NT2/D1 (cell line): ENCODE measurements around the gene INCENP.

Source experiments
- DNase-seq: peaks from one replicate; pipeline ENCODE4 v3.0.0-alpha.2; 2011; ENCODE audit warnings: low read depth, low spot score
- H3K27me3 ChIP-seq: 2 replicates; pipeline ENCODE4 v1.6.0; 2011; ENCODE audit warnings: mild to moderate bottlenecking; ENCODE audit not compliant: insufficient read length, insufficient read depth
- H3K36me3 ChIP-seq: 2 replicates; pipeline ENCODE4 v1.6.1; 2011; ENCODE audit warnings: mild to moderate bottlenecking, low read length, mixed read lengths; ENCODE audit not compliant: insufficient read depth, insufficient read length
- H3K4me1 ChIP-seq: 2 replicates; pipeline ENCODE4 v1.5.1; 2011; ENCODE audit not compliant: insufficient read depth, insufficient read length
- H3K4me3 ChIP-seq: 2 replicates; pipeline ENCODE4 v1.5.1; 2011; ENCODE audit warnings: low read depth; ENCODE audit not compliant: insufficient read length
- H3K9ac ChIP-seq: 2 replicates; pipeline ENCODE4 v1.6.0; 2011; ENCODE audit warnings: low read depth; ENCODE audit not compliant: insufficient read length
- H3K9me3 ChIP-seq: 2 replicates; pipeline ENCODE4 v1.5.1; 2011; ENCODE audit warnings: mild to moderate bottlenecking, low read length; ENCODE audit not compliant: insufficient read depth
- SUZ12 ChIP-seq: IDR thresholded peaks from 2 replicates; pipeline ENCODE4 v1.6.1; 2011; ENCODE audit not compliant: insufficient read length, insufficient read depth; ENCODE audit errors: extremely low read depth
- YY1 ChIP-seq: IDR thresholded peaks from 2 replicates; pipeline ENCODE4 v1.6.1; 2011; ENCODE audit not compliant: insufficient read length, insufficient read depth
- ZNF274 ChIP-seq: IDR thresholded peaks from 2 replicates; pipeline ENCODE4 v1.6.1; 2011; ENCODE audit warnings: mild to moderate bottlenecking, low read depth, low read length

INCENP gene

GRCh38 chr11:62142921-62143320 is 19.1 kb downstream of the INCENP start:
- DNase-seq, result no peak
- H3K27me3 ChIP-seq, result no peaks in the 10 kb centered on the region
- no peak overlapping the region for H3K9ac ChIP-seq
- H3K9me3 ChIP-seq, result peaks cover 29% of the 10 kb centered on the region; the same call in 1 of the 2 replicates
- TF ChIP-seq YY1 (no peak), SUZ12 (no peak), ZNF274 (no peak)
- H3K36me3 ChIP-seq, result peaks cover 96% of the 10 kb centered on the region
- no peak overlapping the region for H3K4me3 ChIP-seq
- H3K4me1 ChIP-seq, result no peaks in the 10 kb centered on the region

- TF ChIP-seq ZNF274, result no peak
- TF ChIP-seq YY1, result no peak
- TF ChIP-seq SUZ12, result no peak
- peaks cover 96% of the 10 kb centered on the region for H3K36me3 ChIP-seq
- H3K9me3 ChIP-seq, result peaks cover 29% of the 10 kb centered on the region; the same call in 1 of the 2 replicates
- H3K27me3 ChIP-seq, result no peaks in the 10 kb centered on the region
- DNase-seq, result no peak
- no peak overlapping the region for H3K4me3 ChIP-seq
- H3K9ac ChIP-seq, result no peak overlapping the region
- H3K4me1 ChIP-seq, result no peaks in the 10 kb centered on the region
Measured at GRCh38 chr11:62143727-62144126, 19.9 kb downstream of the INCENP start.

- DNase-seq, result no peak
- Histone ChIP-seq H3K4me3 (no peak overlapping the region), H3K9me3 (peaks cover 29% of the 10 kb centered on the region; the same call in 1 of the 2 replicates), H3K4me1 (no peaks in the 10 kb centered on the region), H3K36me3 (peaks cover 92% of the 10 kb centered on the region), H3K9ac (no peak overlapping the region), H3K27me3 (no peaks in the 10 kb centered on the region)
- TF ChIP-seq SUZ12, result no peak
- TF ChIP-seq ZNF274, result no peak
- TF ChIP-seq YY1, result no peak
Measured at GRCh38 chr11:62144641-62145255, 20.9 kb downstream of the INCENP start.

- H3K9me3 ChIP-seq, result peaks cover 29% of the 10 kb centered on the region; the same call in 1 of the 2 replicates
- H3K9ac ChIP-seq, result no peak overlapping the region
- no peaks in the 10 kb centered on the region for H3K27me3 ChIP-seq
- H3K4me1 ChIP-seq, result no peaks in the 10 kb centered on the region
- DNase-seq, result no peak
- H3K36me3 ChIP-seq, result peaks cover 92% of the 10 kb centered on the region
- TF ChIP-seq YY1 (no peak), SUZ12 (no peak), ZNF274 (no peak)
- H3K4me3 ChIP-seq, result no peak overlapping the region
Measured at GRCh38 chr11:62145261-62145871, 21.6 kb downstream of the INCENP start.

GRCh38 chr11:62146476-62147200 is 22.8 kb downstream of the INCENP start:
- TF ChIP-seq ZNF274, result no peak
- TF ChIP-seq YY1, result no peak
- TF ChIP-seq SUZ12, result no peak
- H3K4me3 ChIP-seq, result no peak overlapping the region
- H3K27me3 ChIP-seq, result no peaks in the 10 kb centered on the region
- H3K9ac ChIP-seq, result no peak overlapping the region
- DNase-seq, result no peak
- peaks cover 29% of the 10 kb centered on the region; the same call in 1 of the 2 replicates for H3K9me3 ChIP-seq
- H3K4me1 ChIP-seq, result no peaks in the 10 kb centered on the region
- H3K36me3 ChIP-seq, result peaks cover 92% of the 10 kb centered on the region

GRCh38 chr11:62147545-62147944 is 23.7 kb downstream of the INCENP start:
- peaks cover 91% of the 10 kb centered on the region for H3K36me3 ChIP-seq

GRCh38 chr11:62148271-62148980 is 24.6 kb downstream of the INCENP start:
- DNase-seq, result no peak
- Histone ChIP-seq H3K27me3 (no peaks in the 10 kb centered on the region), H3K9ac (no peak overlapping the region), H3K4me1 (no peaks in the 10 kb centered on the region), H3K36me3 (peaks cover 91% of the 10 kb centered on the region), H3K9me3 (peaks cover 29% of the 10 kb centered on the region; the same call in 1 of the 2 replicates), H3K4me3 (no peak overlapping the region)
- TF ChIP-seq ZNF274 (no peak), SUZ12 (no peak), YY1 (no peak)

More at GRCh38 chr11:62147545-62147944, 23.7 kb downstream of the INCENP start:
- Histone ChIP-seq H3K4me3 (no peak overlapping the region), H3K9ac (no peak overlapping the region), H3K27me3 (no peaks in the 10 kb centered on the region), H3K4me1 (no peaks in the 10 kb centered on the region), H3K9me3 (peaks cover 29% of the 10 kb centered on the region; the same call in 1 of the 2 replicates)
- DNase-seq, result no peak
- TF ChIP-seq ZNF274 (no peak), YY1 (no peak)
